Endothelial cell (in vitro differentiated cells): ENCODE measurements around the gene ANGPT4. TPM values are rescaled to one million over a fixed set of nuclear protein-coding genes. Genes with fewer than 3 reads are reported as not detected.
A peak's percentile ranks its signal among the peaks of the same experiment; 100 is the strongest.

Experiments used
- DNase-seq: peaks from one replicate; pipeline ENCODE4 v3.0.0; 2021; ENCODE audit warnings: low spot score
- H3K27ac Mint-ChIP-seq: one replicate; pipeline ENCODE4 v1.8.0; 2021; ENCODE audit warnings: mixed read lengths, inconsistent platforms; ENCODE audit not compliant: unreplicated experiment
- H3K27me3 Mint-ChIP-seq: one replicate; pipeline ENCODE4 v1.8.0; 2021; ENCODE audit warnings: mild to moderate bottlenecking, moderate library complexity, mixed read lengths, inconsistent platforms; ENCODE audit not compliant: unreplicated experiment
- H3K36me3 Mint-ChIP-seq: one replicate; pipeline ENCODE4 v1.8.0; 2021; ENCODE audit warnings: mild to moderate bottlenecking, low read depth, mixed read lengths, inconsistent platforms; ENCODE audit not compliant: unreplicated experiment
- H3K4me1 Mint-ChIP-seq: one replicate; pipeline ENCODE4 v1.8.0; 2021; ENCODE audit warnings: mild to moderate bottlenecking, mixed read lengths, inconsistent platforms; ENCODE audit not compliant: unreplicated experiment
- H3K4me3 Mint-ChIP-seq: one replicate; pipeline ENCODE4 v1.8.0; 2021; ENCODE audit warnings: mild to moderate bottlenecking, mixed read lengths, inconsistent platforms; ENCODE audit not compliant: unreplicated experiment
- H3K9me3 Mint-ChIP-seq: one replicate; pipeline ENCODE4 v1.8.0; 2021; ENCODE audit warnings: mixed read lengths, inconsistent platforms; ENCODE audit not compliant: unreplicated experiment
- CTCF ChIP-seq: fragments of 200-600 bp; sonication (generic); IDR thresholded peaks from one replicate; pipeline ENCODE4 v1.5.0; 2021; ENCODE audit warnings: antibody characterized with exemption; ENCODE audit not compliant: unreplicated experiment
- total RNA-seq: library from RNA; stranded (reverse); fragmentation: NEBNext Ultra II Directional; extraction: Animal tissue kit (Norgen Biotek cat#: 25700); gene quantifications from one replicate; pipeline ENCODE4 v1.2.1, GENCODE V29; 2021; ENCODE audit not compliant: unreplicated experiment

Gene ANGPT4
- total RNA-seq, 1 donor from 2014 or later: 0.51 TPM

GRCh38 chr20:841568-842546 lies 74.3 kb downstream of the ANGPT4 start:
- H3K27ac Mint-ChIP-seq: no peak overlapping the region
- peaks cover 5% of the 10 kb centered on the region for H3K9me3 Mint-ChIP-seq
- H3K4me3 Mint-ChIP-seq: peak overlapping the region; percentile 76
- peaks cover 23% of the 10 kb centered on the region for H3K4me1 Mint-ChIP-seq
- peaks cover 13% of the 10 kb centered on the region for H3K27me3 Mint-ChIP-seq
- no peak for DNase-seq
- peaks cover 14% of the 10 kb centered on the region for H3K36me3 Mint-ChIP-seq
- TF ChIP-seq CTCF: no peak

- DNase-seq: no peak
- peaks cover 5% of the 10 kb centered on the region for H3K9me3 Mint-ChIP-seq
- no peak for TF ChIP-seq CTCF
- peak overlapping the region; percentile 42 for H3K4me3 Mint-ChIP-seq
- peaks cover 17% of the 10 kb centered on the region for H3K4me1 Mint-ChIP-seq
- H3K27ac Mint-ChIP-seq: no peak overlapping the region
- peaks cover 13% of the 10 kb centered on the region for H3K27me3 Mint-ChIP-seq
- peaks cover 14% of the 10 kb centered on the region for H3K36me3 Mint-ChIP-seq
These were observed 75.1 kb downstream of the ANGPT4 start for GRCh38 chr20:840858-841567.

- Mint-ChIP-seq H3K9me3 (peaks cover 5% of the 10 kb centered on the region), H3K36me3 (peaks cover 14% of the 10 kb centered on the region), H3K27me3 (peaks cover 13% of the 10 kb centered on the region), H3K4me3 (peak overlapping the region; percentile 42), H3K4me1 (peaks cover 12% of the 10 kb centered on the region), H3K27ac (no peak overlapping the region)
- TF ChIP-seq CTCF: no peak
- DNase-seq: no peak
These were observed 75.7 kb downstream of the ANGPT4 start for GRCh38 chr20:840503-840857.

- Mint-ChIP-seq H3K27me3 (peaks cover 13% of the 10 kb centered on the region), H3K36me3 (peaks cover 14% of the 10 kb centered on the region), H3K9me3 (peaks cover 5% of the 10 kb centered on the region), H3K27ac (no peak overlapping the region), H3K4me3 (no peak overlapping the region), H3K4me1 (peaks cover 13% of the 10 kb centered on the region)
- TF ChIP-seq CTCF: no peak
- DNase-seq: no peak
These were observed 76.5 kb downstream of the ANGPT4 start for GRCh38 chr20:839626-840025.

- Mint-ChIP-seq H3K27ac (no peak overlapping the region), H3K36me3 (peaks cover 14% of the 10 kb centered on the region), H3K4me3 (no peak overlapping the region), H3K27me3 (peaks cover 15% of the 10 kb centered on the region), H3K9me3 (peaks cover 5% of the 10 kb centered on the region), H3K4me1 (peaks cover 17% of the 10 kb centered on the region)
- no peak for DNase-seq
- no peak for TF ChIP-seq CTCF
These were observed 77.1 kb downstream of the ANGPT4 start for GRCh38 chr20:839015-839414.
